Mucosa of descending colon (tissue), 3 donors: ENCODE results near the gene PKN3. TPM values are rescaled to one million over a fixed set of nuclear protein-coding genes. Genes with fewer than 3 reads are reported as not detected.
"Not testable (repeated sequence)": the region's sequence is repeated elsewhere in the genome, so short reads cannot be mapped to it uniquely, and the experiment has no call there.

Experiments used
- ATAC-seq: fragments of 200-7000 bp; cut with Tn5 transposase; one replicate; pipeline ENCODE4 v1.9.1; 2020; ENCODE audit warnings: mild to moderate bottlenecking, moderate library complexity
- DNase-seq, 3 donors: peaks; one replicate each; pipeline ENCODE4 v3.0.0-alpha.2; 2020
- H3K36me3 ChIP-seq: fragments of 200-600 bp; one replicate; pipeline ENCODE4 v1.8.0; 2021; ENCODE audit warnings: low read depth, mild to moderate bottlenecking
- H3K4me1 ChIP-seq: fragments of 200-600 bp; one replicate; pipeline ENCODE4 v1.8.0; 2021; ENCODE audit warnings: low read depth, mild to moderate bottlenecking
- H3K4me3 ChIP-seq: fragments of 200-600 bp; one replicate; pipeline ENCODE4 v1.8.0; 2021; ENCODE audit warnings: mild to moderate bottlenecking
- H3K9me3 ChIP-seq: fragments of 200-600 bp; one replicate; pipeline ENCODE4 v1.8.0; 2021; ENCODE audit warnings: mild to moderate bottlenecking
- intact Hi-C, 2 donors: fragments of 100-400 bp; cut with DNase I in 1 of 2; cut with micrococcal nuclease in 1 of 2; formaldehyde crosslinking; loops; one replicate each; pipeline versions ENCODE4 v1.11.0 to v1.11.1; 2022; cut with DNase I, micrococcal nuclease
- total RNA-seq, 3 donors: library from RNA; stranded (reverse); fragmentation: NEBNext Ultra II Directional in 2 of 3; extraction: Animal tissue kit (Norgen Biotek cat#: 25700) in 2 of 3; gene quantifications; one replicate each; pipeline versions ENCODE4 v1.2.1 to v1.2.4, GENCODE V29; 2021 to 2023
- TF ChIP-seq, protein P1 (sequence below): fragments of 200-600 bp; IDR thresholded peaks from one replicate; pipeline ENCODE4 v1.8.0; 2022; ENCODE audit warnings: antibody characterized with exemption, mild to moderate bottlenecking
- donor health status: DM: no; HTN: no; CAD: no; lungs with moderate emphysema.
- donor health status: DM: no; HTN: no; CAD: no.
- donor health status: DM: no; HTN: yes; CAD: no.

Gene PKN3
- total RNA-seq, 3 donors from 2014 or later: 2.5 to 4.9 (median 3.8) TPM

DNA sequence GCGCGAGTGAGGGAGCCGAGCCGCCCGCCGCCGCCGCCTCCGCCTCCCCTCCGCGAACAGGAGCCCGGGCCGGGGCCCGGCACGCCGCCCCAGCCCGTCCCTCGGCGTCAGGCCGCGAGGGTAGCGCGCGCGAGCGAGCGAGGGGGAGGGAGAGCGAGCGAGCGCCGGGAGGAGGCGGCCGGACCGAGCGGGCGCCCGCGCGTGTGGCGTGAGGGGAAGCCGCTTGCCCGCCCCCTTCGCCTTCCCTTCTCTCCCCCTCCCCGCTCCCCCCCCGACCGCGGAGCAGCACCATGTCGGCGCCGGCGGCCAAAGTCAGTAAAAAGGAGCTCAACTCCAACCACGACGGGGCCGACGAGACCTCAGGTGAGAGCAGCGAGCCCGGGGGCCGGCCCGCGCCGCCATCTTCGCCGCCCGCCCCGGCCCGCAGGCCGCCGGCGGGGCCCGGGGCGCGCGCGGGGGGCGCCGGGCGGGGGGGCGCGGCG, 13.0 kb upstream of the PKN3 start:
- intact Hi-C loops: no loop called here
- peak overlapping the region; percentile 87 for H3K4me3 ChIP-seq
- TF ChIP-seq, protein P1, sequence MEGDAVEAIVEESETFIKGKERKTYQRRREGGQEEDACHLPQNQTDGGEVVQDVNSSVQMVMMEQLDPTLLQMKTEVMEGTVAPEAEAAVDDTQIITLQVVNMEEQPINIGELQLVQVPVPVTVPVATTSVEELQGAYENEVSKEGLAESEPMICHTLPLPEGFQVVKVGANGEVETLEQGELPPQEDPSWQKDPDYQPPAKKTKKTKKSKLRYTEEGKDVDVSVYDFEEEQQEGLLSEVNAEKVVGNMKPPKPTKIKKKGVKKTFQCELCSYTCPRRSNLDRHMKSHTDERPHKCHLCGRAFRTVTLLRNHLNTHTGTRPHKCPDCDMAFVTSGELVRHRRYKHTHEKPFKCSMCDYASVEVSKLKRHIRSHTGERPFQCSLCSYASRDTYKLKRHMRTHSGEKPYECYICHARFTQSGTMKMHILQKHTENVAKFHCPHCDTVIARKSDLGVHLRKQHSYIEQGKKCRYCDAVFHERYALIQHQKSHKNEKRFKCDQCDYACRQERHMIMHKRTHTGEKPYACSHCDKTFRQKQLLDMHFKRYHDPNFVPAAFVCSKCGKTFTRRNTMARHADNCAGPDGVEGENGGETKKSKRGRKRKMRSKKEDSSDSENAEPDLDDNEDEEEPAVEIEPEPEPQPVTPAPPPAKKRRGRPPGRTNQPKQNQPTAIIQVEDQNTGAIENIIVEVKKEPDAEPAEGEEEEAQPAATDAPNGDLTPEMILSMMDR: no peak
- ATAC-seq (peak; percentile 22), DNase-seq (peak in 2 of 3 donors; percentile 62 to 80)
- peaks cover 39% of the 10 kb centered on the region for H3K4me1 ChIP-seq
- peaks cover 11% of the 10 kb centered on the region for H3K36me3 ChIP-seq
- no peaks in the 10 kb centered on the region for H3K9me3 ChIP-seq

DNA sequence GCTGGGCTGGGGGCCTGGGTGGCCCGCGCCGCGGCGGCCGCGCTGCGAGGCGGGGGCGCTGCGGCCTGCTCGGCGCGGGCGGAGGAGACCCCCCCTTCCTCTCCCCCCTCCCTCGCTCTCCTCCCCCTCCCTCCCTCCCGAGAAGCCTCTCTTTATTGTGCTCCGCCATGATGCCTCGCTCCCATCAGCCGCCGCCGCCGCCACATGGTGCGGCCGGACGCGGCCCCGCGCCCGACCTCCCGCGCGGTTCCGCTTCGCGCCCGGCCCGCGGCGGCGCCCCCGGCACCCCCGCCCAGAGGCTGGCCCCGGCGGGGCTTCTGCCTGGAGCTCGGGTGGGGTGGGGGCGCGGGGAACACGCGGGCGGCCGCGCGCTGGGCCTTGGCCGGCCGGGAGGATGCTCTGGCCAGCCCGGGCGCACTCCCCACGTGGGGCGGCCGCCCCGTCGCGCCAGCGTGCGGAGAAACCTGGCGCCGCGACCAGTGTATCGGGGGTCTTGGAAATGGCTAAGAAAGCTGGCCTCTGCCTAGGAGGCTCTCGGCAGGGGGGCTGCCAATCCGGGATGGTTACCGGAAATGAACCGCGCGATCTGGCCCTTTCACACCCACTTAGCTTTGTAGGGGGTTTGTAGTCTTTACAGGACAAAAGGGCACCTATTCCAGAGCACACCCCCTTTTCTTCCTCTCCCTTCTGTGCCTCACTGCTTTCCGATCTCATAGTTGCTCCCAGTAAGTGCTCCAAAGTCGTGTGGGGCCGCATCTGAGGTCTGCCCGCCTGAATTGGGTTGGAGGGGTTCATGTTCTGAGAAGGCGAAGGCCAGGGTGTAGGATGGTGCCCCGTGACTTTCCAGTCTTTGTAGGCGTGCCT, 12.3 kb upstream of the PKN3 start:
- no peak for ATAC-seq
- Histone ChIP-seq H3K4me1 (peaks cover 33% of the 10 kb centered on the region), H3K4me3 (peak overlapping the region; percentile 87), H3K9me3 (no peaks in the 10 kb centered on the region), H3K36me3 (peaks cover 11% of the 10 kb centered on the region)
- intact Hi-C loops: no loop called here
- TF ChIP-seq, protein P1: no peak
- DNase-seq: peak; percentile 52 to 71 (median 58)

DNA sequence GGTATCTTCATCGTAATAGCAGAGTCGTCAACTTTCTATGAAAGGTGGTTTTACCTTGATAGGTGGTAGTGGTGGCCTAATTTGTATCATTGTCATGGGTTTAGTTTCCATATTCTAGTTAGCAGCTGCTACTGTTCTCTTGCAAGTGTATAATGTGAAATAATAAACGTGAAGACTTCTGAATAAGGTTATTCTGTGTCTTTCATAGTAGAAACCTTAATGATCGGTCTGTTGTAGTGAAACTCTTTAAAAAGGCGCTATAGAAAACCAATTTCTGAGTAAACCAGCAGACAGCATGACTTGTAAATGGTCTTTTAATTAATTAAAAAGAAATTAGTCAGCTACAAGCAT, 11.6 kb upstream of the PKN3 start:
- H3K36me3 ChIP-seq: peaks cover 11% of the 10 kb centered on the region
- peaks cover 27% of the 10 kb centered on the region for H3K4me1 ChIP-seq
- DNase-seq (no peak), ATAC-seq (no peak)
- intact Hi-C loops: no loop called here
- no peaks in the 10 kb centered on the region for H3K9me3 ChIP-seq
- TF ChIP-seq, protein P1: no peak
- H3K4me3 ChIP-seq: peak overlapping the region; percentile 87

DNA sequence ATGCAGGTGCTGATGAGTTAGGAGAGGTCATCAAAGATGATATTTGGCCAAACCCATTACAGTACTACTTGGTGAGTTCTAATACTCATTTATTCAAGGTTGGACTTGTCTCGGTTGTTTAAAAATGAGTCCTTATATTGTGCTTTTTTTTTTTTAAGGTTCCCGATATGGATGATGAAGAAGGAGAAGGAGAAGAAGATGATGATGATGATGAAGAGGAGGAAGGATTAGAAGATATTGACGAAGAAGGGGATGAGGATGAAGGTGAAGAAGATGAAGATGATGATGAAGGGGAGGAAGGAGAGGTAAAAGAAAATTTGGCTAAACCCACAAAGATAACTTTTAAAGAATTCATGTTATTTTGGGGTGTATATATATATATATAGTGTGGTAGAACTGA, 8.6 kb upstream of the PKN3 start:
- ATAC-seq, H3K4me3 ChIP-seq, DNase-seq, intact Hi-C loops, H3K4me1 ChIP-seq, H3K9me3 ChIP-seq: not testable (repeated sequence)
- H3K36me3 ChIP-seq: peaks cover 11% of the 10 kb centered on the region

DNA sequence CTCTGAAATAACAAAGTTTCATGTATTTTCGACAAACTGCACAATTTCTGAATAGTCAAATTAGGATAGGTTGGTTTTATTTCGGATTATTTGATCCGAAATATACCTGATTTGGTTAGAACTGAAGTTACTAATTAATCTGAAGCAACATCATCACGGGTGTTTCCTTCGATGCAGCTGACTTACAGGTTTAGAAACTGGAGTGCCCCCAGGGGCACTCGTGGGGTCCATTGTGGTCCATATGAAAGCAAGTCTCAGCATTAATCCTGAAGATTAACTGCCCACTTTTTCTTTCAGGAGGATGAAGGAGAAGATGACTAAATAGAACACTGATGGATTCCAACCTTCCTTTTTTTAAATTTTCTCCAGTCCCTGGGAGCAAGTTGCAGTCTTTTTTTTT, 8.0 kb upstream of the PKN3 start:
- intact Hi-C loops: no loop called here
- Histone ChIP-seq H3K9me3 (no peaks in the 10 kb centered on the region), H3K4me3 (no peak overlapping the region), H3K36me3 (peaks cover 11% of the 10 kb centered on the region), H3K4me1 (peaks cover 10% of the 10 kb centered on the region)
- ATAC-seq (no peak), DNase-seq (no peak)
- TF ChIP-seq, protein P1: no peak

DNA sequence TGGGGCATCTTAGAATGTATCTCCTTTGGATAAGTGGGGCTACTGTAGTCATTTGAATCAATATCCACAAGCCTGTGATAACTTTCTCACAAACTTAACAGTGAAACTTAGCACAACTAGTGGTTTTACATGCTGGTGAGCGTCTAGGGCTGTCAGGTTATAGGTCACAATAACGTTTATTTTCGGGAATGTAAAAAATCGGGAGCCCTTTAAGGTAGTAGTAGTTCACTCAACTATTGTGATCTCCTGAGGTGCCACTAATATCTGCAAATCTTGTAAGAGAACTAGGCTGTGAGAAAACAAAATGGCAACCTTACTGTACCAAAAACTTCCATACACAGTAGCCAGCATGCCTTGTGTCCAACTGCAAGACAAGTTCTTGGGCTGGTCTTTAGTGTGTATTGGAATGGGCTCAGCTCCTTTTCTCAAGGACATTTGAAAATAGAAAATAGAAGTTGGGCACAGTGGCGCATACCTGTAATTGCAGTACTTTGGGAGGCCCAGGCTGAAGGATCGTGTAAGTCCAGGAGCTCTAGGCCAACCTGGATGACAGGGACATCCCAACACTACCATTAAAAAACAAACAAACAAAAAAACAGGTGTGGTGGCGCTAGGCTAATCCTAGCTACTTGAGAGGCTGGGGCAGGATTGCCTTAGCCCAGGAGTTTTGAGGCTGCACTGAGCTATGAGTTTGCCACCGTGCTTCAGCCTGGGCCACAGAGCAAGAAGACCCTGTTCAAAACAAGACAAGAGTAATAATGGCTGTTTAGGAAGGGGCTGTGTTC, 5.2 kb upstream of the PKN3 start:
- DNase-seq: peak in 1 of 3 donors; percentile 5
- Histone ChIP-seq H3K9me3 (no peaks in the 10 kb centered on the region), H3K4me1 (peaks cover 4% of the 10 kb centered on the region), H3K36me3 (peaks cover 11% of the 10 kb centered on the region), H3K4me3 (no peak overlapping the region)
- intact Hi-C loops: no loop called here
- TF ChIP-seq, protein P1: no peak
- peak; percentile 18 for ATAC-seq

DNA sequence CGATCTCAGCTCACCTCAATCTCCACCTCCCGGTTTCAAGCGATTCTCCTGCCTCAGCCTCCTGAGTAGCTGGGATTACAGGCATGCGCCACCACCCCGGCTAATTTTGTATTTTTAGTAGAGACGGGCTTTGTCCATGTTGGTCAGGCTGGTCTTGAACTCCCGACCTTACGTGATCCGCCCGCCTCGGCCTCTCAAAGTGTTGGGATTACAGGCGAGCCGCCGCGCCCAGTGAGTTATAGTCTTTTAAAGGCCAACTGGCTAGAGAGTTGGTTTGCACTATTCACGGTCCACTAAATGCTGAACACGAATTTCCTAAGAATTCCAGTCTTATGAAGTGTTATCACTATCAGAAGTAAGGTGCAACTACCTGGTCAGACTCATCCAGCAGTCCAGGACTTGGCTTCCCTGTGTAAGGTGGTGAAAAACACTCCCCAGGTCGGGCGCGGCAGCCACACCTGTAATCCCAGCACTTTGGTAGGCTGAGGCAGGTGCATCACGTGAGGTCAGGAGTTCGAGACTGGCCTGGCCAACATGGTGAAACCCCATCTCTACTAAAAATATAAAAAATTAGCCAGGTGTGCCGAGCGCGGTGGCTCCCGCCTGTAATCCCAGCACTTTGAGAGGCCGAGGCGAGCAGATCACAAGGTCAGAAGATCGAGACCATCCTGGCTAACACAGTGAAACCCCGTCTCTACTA, 3.1 kb upstream of the PKN3 start:
- peak in 2 of 3 donors; percentile 16 to 20 for DNase-seq
- H3K9me3 ChIP-seq, H3K36me3 ChIP-seq, intact Hi-C loops, H3K4me1 ChIP-seq, H3K4me3 ChIP-seq, ATAC-seq: not testable (repeated sequence)
